ENCODE data around the gene ELAPOR1.

Gene ELAPOR1

GRCh38 chr1:109096120-109096519 is 17.8 kb upstream of the ELAPOR1 start:
- DNase-seq (ENCODE audit: low read depth in 2 of 2), result no peak

DNA sequence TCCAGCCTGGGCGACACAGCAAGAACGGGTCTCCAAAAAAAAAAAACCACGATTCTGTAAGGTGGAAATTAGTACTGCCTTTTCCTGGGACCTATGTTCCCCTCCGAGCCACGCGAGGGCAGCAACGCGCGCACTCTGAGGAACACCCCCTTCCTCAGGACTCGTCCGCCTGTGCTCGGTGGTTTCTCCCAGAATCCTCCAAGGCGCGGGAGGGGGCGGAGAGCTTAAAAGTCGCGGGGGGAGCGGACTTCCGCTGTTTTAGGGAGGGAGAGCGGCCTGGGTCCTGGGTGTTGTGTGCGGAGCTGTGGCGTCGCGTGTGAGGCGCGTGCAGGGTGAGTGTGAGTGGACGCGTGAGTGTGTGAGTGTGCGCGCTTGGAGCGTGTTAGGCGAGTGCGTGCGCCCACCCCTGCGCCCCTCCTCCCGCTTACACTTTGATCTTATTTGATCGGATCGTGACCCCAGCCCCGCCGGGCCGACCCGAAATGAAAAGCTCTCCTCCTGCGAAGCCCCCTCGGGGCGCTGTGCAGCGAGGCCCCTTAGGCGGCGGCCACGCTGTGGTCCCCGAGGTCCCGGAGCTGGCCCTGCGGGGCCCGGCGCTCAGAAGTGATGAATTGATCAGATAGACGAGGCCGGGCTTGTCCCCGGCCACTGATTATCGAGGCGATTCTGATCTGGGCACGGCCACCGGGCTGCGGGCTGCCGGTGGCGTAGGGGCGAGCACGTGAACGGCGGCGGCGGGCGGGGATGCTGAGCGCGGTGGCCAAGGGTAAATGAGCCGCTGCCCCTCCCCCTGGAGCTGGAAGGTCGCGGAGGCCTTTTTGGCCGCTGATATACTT is 13.8 kb upstream of the ELAPOR1 start:
- DNase-seq (ENCODE audit: low read depth in 2 of 2), result peak; percentile 92 to 97

GRCh38 chr1:109104364-109105151 is 9.4 kb upstream of the ELAPOR1 start:
- no peak for DNase-seq (ENCODE audit: low read depth in 2 of 2)

- DNase-seq (ENCODE audit: low read depth in 2 of 2), result no peak
These were observed 8.0 kb upstream of the ELAPOR1 start for GRCh38 chr1:109105881-109106280.

DNA sequence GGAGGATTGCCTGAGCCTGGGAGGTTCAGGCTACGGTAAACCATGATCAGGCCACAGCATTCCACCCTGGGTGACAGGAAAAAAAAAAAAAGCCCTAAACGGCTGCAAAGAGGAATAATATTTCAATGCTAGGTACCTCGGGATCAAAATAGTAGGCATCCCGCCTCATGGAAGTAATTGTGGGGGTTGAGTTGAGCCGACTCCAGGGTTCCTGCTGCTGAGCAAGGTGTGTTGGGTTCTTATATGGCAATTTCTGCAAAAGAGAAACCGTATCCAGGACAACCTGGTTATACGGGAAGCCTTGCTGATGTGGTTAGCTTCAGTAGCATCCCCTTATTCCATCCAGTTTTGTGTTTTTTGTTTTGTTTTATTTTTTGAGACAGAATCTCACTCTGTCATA is 6.1 kb upstream of the ELAPOR1 start:
- DNase-seq (ENCODE audit: low read depth in 2 of 2), result no peak

- no peak for DNase-seq (ENCODE audit: low read depth in 2 of 2)
These were observed 4.0 kb upstream of the ELAPOR1 start for GRCh38 chr1:109109906-109110305.

DNA sequence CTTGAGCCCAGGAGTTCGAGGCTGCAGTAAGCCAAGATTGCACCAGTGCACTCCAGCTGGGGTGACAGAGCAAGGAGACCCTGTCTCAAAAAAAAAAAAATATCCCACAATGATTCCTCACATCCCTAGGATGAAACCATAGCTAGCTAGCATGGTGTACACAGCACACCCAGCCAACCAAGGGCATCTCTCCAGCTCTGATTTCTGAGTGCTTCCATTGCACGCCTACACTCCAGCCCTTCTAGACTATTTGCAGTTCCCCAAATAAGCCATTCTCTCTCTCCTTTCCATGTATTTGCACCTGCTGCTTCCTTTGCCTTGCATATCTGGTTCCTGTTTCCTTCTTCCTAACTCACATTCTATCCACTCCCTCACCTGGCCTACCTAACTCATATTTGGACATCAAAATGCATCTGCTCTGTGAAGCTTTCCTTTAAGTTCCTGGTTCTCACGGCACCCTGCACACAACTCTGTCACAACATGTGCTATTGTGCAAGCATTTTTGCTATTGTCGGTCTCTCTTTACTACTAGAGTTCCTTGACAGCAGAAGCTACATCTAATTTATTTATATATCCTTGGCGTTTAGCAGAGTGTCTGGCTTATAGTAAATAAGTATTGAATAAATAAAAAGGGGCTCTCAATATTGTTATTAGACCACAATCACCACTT is 2.4 kb upstream of the ELAPOR1 start:
- DNase-seq (ENCODE audit: low read depth in 2 of 2), result no peak

GRCh38 chr1:109112056-109112651 is 1.8 kb upstream of the ELAPOR1 start:
- no peak for DNase-seq (ENCODE audit: low read depth in 2 of 2)

- DNase-seq (ENCODE audit: low read depth in 2 of 2), result peak; percentile 87 to 93
These were observed 1.1 kb upstream of the ELAPOR1 start for GRCh38 chr1:109112652-109113285.

- no peak for DNase-seq (ENCODE audit: low read depth in 2 of 2)
These were observed 393 bp downstream of the ELAPOR1 start for GRCh38 chr1:109114342-109114674.

DNA sequence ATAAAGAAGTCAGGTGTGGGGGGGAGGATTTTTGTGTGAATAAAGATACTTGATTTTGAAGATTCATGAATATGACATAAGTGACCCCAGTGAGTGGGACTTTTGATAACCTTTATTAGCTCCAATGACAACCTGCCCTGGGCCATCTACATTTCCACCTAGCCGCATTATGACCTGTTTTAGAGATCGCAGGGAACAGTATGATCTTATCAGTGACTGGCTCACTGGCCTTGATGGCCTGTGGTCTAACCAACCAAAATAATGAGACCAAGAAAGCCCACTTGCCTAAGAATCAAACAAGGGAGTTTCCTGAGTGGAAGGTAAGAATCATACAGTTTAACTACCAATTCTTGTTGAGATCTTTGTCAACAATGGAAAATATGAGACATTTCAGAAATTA is 1.8 kb downstream of the ELAPOR1 start:
- no peak for DNase-seq (ENCODE audit: low read depth in 2 of 2)

- DNase-seq (ENCODE audit: low read depth in 2 of 2), result no peak
These were observed 2.4 kb downstream of the ELAPOR1 start for GRCh38 chr1:109116286-109116685.

DNA sequence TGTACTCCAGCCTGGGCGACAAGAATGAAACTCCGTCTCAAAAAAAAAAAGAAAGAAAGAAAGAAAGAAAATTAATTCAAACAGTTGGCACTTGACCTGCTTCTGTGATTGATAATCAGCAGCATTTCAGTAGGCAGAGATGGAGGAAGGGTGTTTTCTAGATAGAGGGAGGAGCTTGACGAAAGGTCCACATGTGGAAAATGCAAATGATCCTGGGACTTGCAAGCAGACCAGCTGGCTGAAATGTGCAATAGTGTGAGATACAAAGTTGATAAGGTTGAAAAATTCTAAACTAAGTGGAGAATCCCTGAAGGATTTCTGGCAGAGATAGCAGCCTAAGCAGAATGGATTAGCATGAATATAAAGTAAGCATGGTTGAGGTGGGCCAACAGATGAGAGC is 4.2 kb downstream of the ELAPOR1 start:
- no peak for DNase-seq (ENCODE audit: low read depth in 2 of 2)

DNA sequence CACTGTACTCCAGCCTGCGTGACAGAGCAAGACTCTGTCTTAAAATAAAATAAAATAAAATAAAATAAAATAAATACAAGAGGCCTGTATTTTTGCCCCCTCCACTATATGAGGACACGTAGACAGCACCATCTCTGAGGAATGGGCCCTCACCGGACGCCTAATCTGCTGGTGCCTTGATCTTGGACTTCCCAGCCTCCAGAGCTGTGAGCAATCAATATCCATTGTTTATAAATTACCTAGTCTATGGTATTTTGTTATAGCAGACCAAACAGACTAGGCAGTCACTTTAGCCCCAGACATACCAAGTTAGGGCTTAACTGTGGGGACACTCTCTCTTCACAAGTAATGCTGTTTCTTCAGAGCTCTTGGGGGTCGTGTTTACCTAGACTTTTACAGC is 6.4 kb downstream of the ELAPOR1 start:
- no peak for DNase-seq (ENCODE audit: low read depth in 2 of 2)

DNA sequence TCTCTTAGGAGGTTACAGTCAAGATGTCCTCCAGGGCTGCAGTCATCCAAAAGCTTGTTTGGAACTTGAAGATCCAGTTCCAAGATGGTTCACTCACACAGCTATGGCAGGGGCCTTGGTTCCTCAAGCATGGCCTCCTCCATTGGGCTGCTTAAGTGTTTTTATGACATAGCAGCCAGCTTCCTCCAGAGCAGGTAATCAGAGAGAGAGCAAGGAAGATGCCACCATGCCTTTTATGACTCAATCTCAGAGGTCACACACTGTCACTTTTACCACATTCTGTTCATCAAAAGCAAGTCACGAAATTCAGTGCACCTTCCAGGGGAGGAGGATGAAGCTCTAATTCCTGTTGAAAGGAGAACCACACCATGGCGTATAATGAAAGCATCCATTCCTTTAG is 17.1 kb downstream of the ELAPOR1 start:
- DNase-seq (ENCODE audit: low read depth in 2 of 2), result no peak

DNA sequence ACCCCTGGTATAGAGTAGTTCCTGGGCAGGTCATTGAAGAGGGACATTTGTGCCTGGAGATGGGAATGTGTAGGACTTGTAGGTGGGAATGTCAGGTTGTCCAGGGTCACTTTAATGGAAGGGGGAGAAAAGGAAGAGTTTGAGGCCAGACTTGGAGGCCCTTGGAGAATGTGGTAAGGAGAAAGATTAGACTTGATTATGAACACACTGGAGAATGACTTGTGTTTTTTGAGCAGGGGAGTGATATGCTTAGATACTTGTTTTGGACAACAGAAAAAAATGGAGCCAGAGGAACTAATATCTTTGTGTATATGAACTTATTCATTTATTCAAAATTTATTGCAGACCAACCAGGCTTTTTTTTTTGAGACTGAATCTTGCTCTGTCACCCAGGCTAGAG is 17.9 kb downstream of the ELAPOR1 start:
- no peak for DNase-seq (ENCODE audit: low read depth in 2 of 2)

DNA sequence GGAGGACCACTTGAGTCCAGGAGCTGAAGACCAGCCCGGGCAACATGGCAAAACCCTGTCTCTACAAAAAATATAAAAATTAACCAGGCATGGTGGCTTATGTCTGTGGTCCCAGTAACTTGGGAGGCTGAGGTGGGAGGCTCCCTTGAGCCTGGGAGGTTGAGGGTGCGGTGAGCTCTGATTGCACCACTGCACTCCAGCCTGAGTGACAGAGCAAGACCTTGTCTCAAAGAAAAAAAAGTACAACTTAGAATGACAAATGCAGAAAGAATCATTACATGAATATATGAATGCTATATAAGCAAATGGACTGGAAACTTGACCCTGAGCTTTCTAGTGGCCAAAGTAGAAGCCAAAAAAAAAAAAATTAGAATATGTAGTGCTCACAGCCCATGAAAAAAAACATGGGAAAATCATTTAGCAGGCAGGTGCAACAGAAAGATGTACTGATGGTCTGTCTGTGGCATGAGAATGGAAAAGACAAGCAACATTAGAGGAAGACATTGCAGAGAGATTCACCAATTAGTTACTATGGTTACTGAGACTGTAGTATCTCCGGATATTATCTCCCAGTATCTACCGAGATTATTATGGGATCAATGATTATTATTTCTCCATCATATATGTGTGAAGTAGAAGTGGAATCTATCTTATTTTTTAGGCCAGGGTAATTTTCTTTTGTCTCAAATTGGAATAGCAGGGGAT is 19.2 kb downstream of the ELAPOR1 start:
- no peak for DNase-seq (ENCODE audit: low read depth in 2 of 2)

DNA sequence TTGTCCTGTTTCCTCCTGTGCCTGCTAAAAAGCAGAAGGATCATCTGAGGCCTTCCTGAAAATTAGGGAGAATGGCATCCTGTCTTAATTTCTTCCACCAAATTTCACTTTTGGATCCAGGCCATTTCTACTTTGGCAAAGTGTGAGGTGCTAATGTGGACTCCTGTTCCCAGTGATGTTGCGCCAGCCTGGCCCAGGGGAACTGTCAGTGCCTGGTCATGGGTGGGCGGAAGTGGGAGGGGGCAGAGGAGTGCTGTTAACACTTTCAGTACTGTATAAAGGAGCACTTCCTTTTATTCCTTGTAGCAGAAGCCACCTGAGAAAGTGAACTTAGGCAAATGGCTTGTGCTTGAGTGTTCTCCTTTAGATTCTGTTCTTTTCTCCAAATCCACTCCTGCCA is 19.9 kb downstream of the ELAPOR1 start:
- DNase-seq (ENCODE audit: low read depth in 2 of 2), result peak in 1 of 2 donors; percentile 3

GRCh38 chr1:109134423-109134822 is 20.5 kb downstream of the ELAPOR1 start:
- DNase-seq (ENCODE audit: low read depth in 2 of 2), result no peak

DNA sequence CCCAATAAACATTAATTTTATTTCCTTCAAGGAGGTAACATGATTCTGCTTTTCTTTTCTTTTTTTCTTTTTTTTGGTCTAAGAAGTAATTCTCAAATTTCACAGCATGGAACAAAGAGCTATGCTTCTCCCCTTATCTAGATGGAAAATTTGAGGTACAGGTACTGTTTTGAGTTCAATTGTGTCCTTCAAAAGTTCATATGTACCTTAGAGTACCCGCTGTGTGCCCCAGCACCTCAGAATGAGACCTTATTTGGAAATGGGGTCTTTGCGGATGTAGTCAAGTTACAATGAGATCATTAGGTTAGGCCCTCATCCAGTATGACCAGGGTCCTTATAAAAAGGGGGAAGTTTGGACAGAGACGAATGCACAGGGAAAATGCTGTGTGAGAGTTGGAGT is 22.0 kb downstream of the ELAPOR1 start:
- DNase-seq (ENCODE audit: low read depth in 2 of 2), result no peak

GRCh38 chr1:109136766-109137165 is 22.9 kb downstream of the ELAPOR1 start:
- DNase-seq (ENCODE audit: low read depth in 2 of 2), result no peak
